Activated CD8-positive, alpha-beta T cell treated with anti-CD3 and anti-CD28 coated beads for 36 hours (primary cell): ENCODE results near the gene NPPC. TPM values are rescaled to one million over a fixed set of nuclear protein-coding genes. Genes with fewer than 3 reads are reported as not detected.

Experiments
- ATAC-seq: fragments of 200-7000 bp; cut with Tn5 transposase; one replicate; pipeline ENCODE4 v1.10.0; 2021; ENCODE audit warnings: mild to moderate bottlenecking, moderate library complexity
- CTCF ChIA-PET: fragments of 350-600 bp; sonication (Branson Sonifier 250); formaldehyde crosslinking; loops from one replicate; lab custom pipeline; 2021; ENCODE audit warnings: antibody characterized with exemption; lab: Charles Lee
- POLR2A ChIA-PET: fragments of 350-600 bp; sonication (Branson Sonifier 250); formaldehyde crosslinking; loops from one replicate; lab custom pipeline; 2021; ENCODE audit warnings: antibody characterized with exemption; lab: Charles Lee
- DNase-seq: peaks from one replicate; pipeline ENCODE4 v3.0.0-alpha.2; 2020
- H3K27ac Mint-ChIP-seq: one replicate; pipeline ENCODE4 v1.8.0; 2021; ENCODE audit warnings: mild to moderate bottlenecking, mixed read lengths
- H3K27me3 Mint-ChIP-seq: one replicate; pipeline ENCODE4 v1.8.0; 2021; ENCODE audit warnings: mixed read lengths
- H3K36me3 Mint-ChIP-seq: one replicate; pipeline ENCODE4 v1.8.0; 2021; ENCODE audit warnings: low read depth, mixed read lengths
- H3K4me1 Mint-ChIP-seq: one replicate; pipeline ENCODE4 v1.8.0; 2021; ENCODE audit warnings: low read depth, mixed read lengths
- H3K4me3 Mint-ChIP-seq: one replicate; pipeline ENCODE4 v1.8.0; 2021; ENCODE audit warnings: mild to moderate bottlenecking, moderate library complexity, mixed read lengths
- H3K9me3 Mint-ChIP-seq: one replicate; pipeline ENCODE4 v1.8.0; 2021; ENCODE audit warnings: mixed read lengths
- intact Hi-C: fragments of 100-400 bp; cut with micrococcal nuclease; formaldehyde crosslinking; loops from one replicate; pipeline ENCODE4 v1.10.0; 2022
- total RNA-seq, 2 experiments: library from RNA; stranded (reverse); gene quantifications; one replicate each; pipeline ENCODE4 v1.2.3, GENCODE V29; 2021
- TF ChIP-seq, protein P1 (sequence below): fragments of 200-600 bp; IDR thresholded peaks from one replicate; pipeline ENCODE4 v1.8.0; 2022; ENCODE audit warnings: antibody characterized with exemption, mild to moderate bottlenecking

Gene NPPC
- total RNA-seq, 2 experiments from 2014 or later: 3.5 to 4.7 TPM

DNA sequence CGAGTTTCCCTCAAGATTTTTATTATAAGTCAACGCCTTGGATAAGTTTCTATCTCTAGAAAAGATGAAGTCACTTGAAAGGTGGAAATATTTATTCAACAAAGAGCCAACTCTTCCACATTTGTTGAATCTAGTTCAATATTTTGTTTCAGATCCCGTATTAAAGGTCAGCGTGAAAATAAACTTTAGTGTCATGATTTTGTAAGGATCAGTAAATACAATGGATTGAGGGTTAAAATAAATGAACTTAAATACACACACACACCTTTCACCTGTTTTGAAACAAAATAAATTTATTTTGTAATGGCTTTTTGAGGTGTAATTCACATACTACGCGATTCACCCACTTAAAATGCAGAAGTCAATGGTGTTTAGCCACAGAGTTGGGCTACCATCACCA, 16.0 kb upstream of the NPPC start:
- ChIA-PET CTCF (no interaction called here), POLR2A (interaction anchor here (1.0 kb wide), 1 partner anchor 86 kb away, joined by 3 read pairs; no protein-coding TSS in a partner anchor)
- intact Hi-C loops: no loop called here

DNA sequence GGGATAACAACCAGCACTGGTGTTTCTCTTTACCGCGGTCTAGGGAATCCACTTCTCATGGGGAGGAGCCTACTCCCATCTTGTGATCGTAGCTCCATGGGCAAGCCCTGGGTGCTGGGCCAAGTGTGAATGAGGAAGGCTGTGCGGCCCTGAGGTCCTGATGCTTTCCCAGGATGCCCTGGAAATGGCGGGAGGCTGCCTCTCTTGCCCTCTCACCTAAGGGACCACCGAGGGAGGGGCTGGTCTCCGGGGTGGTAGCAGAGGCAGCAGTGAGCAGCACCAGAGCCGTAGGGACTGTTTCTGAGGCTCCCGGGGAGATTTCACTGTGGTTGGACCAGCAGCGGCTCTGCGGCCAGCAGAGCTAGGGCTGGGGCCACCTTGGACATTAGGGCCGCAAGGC, 15.5 kb upstream of the NPPC start:
- Mint-ChIP-seq H3K27ac (no peak overlapping the region), H3K4me1 (peaks cover 2% of the 10 kb centered on the region), H3K27me3 (no peaks in the 10 kb centered on the region), H3K36me3 (no peaks in the 10 kb centered on the region), H3K9me3 (no peaks in the 10 kb centered on the region), H3K4me3 (no peak overlapping the region)
- intact Hi-C loops: no loop called here
- CTCF ChIA-PET: interaction anchor here (1.4 kb wide), 1 partner anchor 16 kb away, joined by 3 read pairs; no protein-coding TSS in a partner anchor
- ATAC-seq (no peak), DNase-seq (no peak)
- POLR2A ChIA-PET: interaction anchor here (1.0 kb wide), 1 partner anchor 86 kb away, joined by 3 read pairs; no protein-coding TSS in a partner anchor
- TF ChIP-seq, protein P1, sequence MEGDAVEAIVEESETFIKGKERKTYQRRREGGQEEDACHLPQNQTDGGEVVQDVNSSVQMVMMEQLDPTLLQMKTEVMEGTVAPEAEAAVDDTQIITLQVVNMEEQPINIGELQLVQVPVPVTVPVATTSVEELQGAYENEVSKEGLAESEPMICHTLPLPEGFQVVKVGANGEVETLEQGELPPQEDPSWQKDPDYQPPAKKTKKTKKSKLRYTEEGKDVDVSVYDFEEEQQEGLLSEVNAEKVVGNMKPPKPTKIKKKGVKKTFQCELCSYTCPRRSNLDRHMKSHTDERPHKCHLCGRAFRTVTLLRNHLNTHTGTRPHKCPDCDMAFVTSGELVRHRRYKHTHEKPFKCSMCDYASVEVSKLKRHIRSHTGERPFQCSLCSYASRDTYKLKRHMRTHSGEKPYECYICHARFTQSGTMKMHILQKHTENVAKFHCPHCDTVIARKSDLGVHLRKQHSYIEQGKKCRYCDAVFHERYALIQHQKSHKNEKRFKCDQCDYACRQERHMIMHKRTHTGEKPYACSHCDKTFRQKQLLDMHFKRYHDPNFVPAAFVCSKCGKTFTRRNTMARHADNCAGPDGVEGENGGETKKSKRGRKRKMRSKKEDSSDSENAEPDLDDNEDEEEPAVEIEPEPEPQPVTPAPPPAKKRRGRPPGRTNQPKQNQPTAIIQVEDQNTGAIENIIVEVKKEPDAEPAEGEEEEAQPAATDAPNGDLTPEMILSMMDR: no peak

More for the DNA sequence above, 16.0 kb upstream of the NPPC start:
- Mint-ChIP-seq H3K27ac (no peak overlapping the region), H3K36me3 (no peaks in the 10 kb centered on the region), H3K4me3 (no peak overlapping the region), H3K9me3 (no peaks in the 10 kb centered on the region), H3K27me3 (no peaks in the 10 kb centered on the region), H3K4me1 (no peaks in the 10 kb centered on the region)
- TF ChIP-seq, protein P1: no peak
- no peak for DNase-seq
- no peak for ATAC-seq

DNA sequence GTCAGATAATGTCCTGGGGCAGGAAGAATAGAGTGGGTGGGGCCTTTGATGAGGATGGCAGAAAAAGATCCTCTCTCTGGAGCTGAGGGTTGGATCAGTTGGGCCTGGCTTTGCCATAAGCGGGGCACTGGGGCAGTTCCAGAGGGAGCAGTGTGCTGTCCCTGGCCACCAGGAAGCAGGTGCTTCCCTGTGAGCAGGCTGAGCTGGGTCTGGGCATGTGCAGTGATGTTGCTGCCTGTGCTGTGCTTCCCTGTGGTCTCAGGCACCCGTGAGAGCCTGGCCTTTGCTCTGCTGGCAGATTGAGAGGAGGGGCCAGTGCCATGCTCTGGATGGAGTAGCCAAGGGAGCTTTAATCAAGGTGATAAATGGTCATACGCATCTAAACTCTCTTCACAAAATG, 14.6 kb upstream of the NPPC start:
- Mint-ChIP-seq H3K36me3 (no peaks in the 10 kb centered on the region), H3K4me3 (no peak overlapping the region), H3K9me3 (no peaks in the 10 kb centered on the region), H3K27me3 (no peaks in the 10 kb centered on the region), H3K4me1 (peaks cover 7% of the 10 kb centered on the region), H3K27ac (no peak overlapping the region)
- CTCF ChIA-PET: interaction anchor here (0.6 to 1.4 kb wide), 2 partner anchors 12 to 15 kb away, joined by 3 read pairs; no protein-coding TSS in a partner anchor
- intact Hi-C loops: no loop called here
- TF ChIP-seq, protein P1: no peak
- POLR2A ChIA-PET: no interaction called here
- DNase-seq (no peak), ATAC-seq (no peak)

DNA sequence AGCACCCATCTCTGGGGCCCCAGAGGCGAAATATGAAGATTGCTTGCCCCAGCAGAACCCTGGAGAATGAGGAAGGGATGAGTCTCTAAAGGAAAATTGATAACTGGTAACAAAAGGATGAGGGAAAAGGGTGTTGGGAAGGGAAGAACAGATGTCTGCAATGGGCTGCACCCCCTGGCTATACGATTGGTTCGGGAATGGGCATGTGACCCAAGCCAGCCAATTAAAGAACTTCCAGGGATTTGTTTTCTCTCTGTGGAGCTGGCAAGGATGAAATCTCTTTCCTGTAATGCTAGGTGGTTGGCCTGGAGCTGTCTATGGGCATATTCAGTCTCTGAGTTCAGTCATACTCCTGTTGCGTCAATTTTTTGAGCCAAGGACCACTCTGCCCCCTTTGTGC, 12.8 kb upstream of the NPPC start:
- peaks cover 7% of the 10 kb centered on the region for H3K4me1 Mint-ChIP-seq
- DNase-seq (no peak), ATAC-seq (no peak)
- no peaks in the 10 kb centered on the region for H3K27me3 Mint-ChIP-seq
- no peak overlapping the region for H3K4me3 Mint-ChIP-seq
- no peak overlapping the region for H3K27ac Mint-ChIP-seq
- TF ChIP-seq, protein P1: no peak
- H3K9me3 Mint-ChIP-seq: no peaks in the 10 kb centered on the region
- H3K36me3 Mint-ChIP-seq: no peaks in the 10 kb centered on the region
- intact Hi-C loops: no loop called here
- POLR2A ChIA-PET: no interaction called here
- CTCF ChIA-PET: interaction anchor here (1.3 to 1.5 kb wide), 2 partner anchors 8 to 202 kb away, joined by 3 to 6 read pairs; no protein-coding TSS in a partner anchor

DNA sequence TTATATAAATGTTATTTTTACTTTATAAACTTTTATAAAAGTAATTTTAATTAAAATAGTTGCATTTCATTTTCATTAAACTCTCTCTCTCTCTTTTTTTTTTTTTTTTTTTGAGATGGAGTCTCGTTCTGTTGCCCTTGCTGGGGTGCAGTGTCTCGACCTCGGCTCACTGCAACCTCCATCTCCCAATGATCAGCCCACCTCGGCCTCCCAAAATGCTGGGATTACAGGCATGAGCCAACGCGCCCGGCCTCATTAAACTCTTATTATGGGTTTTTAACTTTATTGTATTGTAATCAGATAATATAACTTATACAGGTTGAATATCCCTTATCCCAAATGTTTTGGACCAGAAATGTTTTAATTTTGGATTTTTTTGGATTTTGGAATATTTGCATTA, 10.9 kb upstream of the NPPC start:
- intact Hi-C loops: no loop called here
- H3K27me3 Mint-ChIP-seq: no peaks in the 10 kb centered on the region
- ChIA-PET POLR2A (interaction anchor here (0.7 kb wide), 1 partner anchor 200 kb away, joined by 4 read pairs; no protein-coding TSS in a partner anchor), CTCF (interaction anchor here (1.4 kb wide), 1 partner anchor 205 kb away, joined by 3 read pairs; no protein-coding TSS in a partner anchor)
- H3K36me3 Mint-ChIP-seq: no peaks in the 10 kb centered on the region
- no peak for DNase-seq
- H3K27ac Mint-ChIP-seq: no peak overlapping the region
- ATAC-seq: no peak
- TF ChIP-seq, protein P1: no peak
- H3K4me3 Mint-ChIP-seq: no peak overlapping the region
- H3K4me1 Mint-ChIP-seq: peaks cover 7% of the 10 kb centered on the region
- no peaks in the 10 kb centered on the region for H3K9me3 Mint-ChIP-seq
